HG02840 (cell line): ENCODE measurements around the gene SPOP.
A peak's percentile ranks its signal among the peaks of the same experiment; 100 is the strongest.
"Not testable (repeated sequence)": the region's sequence is repeated elsewhere in the genome, so short reads cannot be mapped to it uniquely, and the experiment has no call there.

Source experiments
- ATAC-seq: cut with Tn5 transposase; IDR thresholded peaks from one replicate; pipeline ENCODE4 v1.9.1; 2021; ENCODE audit warnings: mild to moderate bottlenecking, moderate library complexity, moderate number of reproducible peaks; ENCODE audit not compliant: unreplicated experiment, low FRiP score

Gene SPOP

GRCh38 chr17:49677933-49678847 lies at the start of gene SPOP:
SPOP (minus strand) TSS chr17:49678097; CDS start chr17:49622810, 55,287 bp downstream.
- peak; percentile 83 for ATAC-seq

- no peak for ATAC-seq
Measured at GRCh38 chr17:49727380-49727779, 49.5 kb upstream of the SPOP start.

DNA sequence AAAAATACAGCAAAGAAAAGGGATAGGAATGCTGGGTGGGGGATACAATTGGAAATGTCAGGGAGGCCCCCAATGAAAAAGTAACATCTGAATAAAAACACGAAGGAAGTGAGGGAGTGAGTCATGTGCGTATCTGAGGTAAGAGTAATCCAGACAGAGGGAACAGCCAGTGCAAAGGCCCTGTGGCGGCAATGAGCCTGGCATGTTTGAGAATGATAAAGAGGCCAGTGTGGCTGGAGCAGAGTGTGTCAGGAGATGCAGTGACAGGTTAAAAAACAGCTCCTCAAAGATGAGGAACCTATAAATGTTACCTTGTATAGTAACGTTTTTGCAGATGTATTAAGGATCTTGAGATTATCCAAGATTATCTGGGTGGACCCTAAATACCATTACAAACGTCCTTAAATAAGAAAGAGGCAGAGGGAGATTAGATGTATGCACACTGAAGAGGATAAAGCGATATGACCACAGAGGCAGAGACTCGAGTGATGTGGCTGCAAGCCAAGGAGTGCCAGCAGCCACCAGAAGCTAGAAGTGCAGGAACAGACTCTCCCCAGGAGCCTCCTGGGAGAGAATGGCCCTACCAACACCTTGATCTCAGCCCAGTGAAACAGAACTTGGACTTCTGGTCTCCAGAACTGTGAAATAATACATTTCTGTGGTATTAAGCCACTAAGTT lies 47.7 kb upstream of the SPOP start:
- no peak for ATAC-seq

DNA sequence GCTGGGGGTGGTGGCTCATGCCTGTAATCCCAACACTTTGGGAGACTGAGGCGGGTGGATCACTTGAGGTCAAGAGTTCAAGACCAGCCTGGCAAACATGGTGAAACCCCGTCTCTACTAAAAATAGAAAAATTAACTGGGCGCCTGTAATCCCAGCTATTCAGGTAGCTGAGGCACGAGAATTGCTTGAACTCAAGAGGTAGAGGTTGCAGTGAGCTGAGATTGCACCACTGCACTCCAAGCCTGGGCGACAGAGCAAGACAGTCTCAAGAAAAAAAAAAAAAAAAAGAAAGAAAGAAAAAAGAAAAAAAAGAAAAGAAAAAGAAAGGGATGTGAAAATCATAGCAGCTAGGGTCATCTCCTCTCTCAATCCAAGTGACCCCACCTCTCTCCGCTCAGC lies 46.7 kb upstream of the SPOP start:
- ATAC-seq: not testable (repeated sequence)

- ATAC-seq: no peak
Measured at GRCh38 chr17:49723423-49723822, 45.5 kb upstream of the SPOP start.

DNA sequence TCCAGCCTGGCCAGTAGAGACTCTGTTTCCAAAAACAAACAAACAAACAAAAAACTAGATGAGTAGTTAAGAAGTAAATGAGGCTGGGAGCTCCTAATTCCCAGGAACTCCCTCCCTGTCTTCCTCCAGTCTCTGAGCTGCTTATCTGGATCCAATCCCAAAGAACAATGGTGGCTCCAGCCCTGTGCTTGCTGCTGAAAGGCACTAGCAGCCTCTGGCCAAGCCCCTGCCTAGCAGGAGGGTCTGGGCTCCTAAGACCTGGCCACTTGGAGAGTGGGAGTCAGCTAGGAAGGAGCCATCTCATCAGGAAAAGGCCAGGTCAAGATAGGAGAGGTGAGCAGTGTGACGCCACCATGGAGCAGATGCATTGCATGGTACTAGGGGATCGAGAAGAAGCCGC lies 44.2 kb upstream of the SPOP start:
- ATAC-seq: no peak

DNA sequence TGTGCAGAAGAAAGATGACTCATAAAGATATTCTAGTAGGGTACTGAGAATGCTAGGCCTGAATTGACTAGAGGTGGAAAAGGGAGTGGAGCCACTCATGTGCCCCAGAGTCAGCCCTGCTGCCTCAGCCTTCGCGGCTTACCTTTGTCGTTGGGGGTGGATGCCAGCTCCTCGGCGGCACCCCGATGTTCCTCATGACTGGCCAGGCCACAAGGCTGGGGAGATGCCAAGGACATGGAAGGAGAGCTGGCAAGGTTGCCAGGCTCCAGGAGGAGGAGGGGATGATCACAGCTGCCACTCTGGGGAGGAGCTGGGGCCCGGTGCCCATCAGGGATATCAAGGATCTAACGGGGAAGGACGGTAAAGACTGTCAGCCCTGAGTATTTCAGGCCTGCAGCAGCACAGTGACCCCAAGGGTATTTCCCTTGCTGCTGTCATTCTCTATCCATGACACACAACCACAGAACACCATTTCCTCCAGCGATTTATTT lies 39.5 kb upstream of the SPOP start:
- ATAC-seq: no peak

DNA sequence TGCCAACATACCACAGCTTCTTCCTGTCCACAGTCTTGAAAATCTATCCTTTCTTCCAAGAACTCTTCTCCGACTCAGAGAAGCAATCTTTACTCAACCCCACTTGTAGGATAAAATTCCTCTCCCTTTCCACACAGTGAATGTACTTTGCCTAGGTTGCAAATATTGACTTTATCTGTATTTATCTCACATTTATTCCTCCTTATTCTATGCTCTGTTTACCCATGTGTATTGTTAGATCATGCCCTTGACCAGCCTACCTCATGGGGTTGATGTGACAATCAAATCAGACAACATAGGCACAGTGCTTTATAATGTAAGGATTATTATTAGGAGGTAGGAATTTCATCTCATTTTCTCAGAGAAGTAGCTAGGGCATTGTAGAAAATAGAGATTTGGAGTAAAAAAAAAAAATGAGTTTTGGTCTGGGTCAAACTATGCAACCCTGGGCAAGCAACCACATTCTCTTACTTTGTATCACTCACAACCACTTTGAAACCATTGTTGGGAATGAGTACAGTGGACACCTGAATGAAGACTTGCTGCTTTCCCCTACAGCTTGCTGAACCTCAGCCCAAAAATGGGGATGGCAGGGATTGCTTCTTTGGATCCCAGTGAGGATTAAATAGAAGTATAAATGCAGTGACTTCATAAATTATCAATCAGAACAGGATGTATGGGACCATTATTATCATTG lies 38.9 kb upstream of the SPOP start:
- no peak for ATAC-seq

DNA sequence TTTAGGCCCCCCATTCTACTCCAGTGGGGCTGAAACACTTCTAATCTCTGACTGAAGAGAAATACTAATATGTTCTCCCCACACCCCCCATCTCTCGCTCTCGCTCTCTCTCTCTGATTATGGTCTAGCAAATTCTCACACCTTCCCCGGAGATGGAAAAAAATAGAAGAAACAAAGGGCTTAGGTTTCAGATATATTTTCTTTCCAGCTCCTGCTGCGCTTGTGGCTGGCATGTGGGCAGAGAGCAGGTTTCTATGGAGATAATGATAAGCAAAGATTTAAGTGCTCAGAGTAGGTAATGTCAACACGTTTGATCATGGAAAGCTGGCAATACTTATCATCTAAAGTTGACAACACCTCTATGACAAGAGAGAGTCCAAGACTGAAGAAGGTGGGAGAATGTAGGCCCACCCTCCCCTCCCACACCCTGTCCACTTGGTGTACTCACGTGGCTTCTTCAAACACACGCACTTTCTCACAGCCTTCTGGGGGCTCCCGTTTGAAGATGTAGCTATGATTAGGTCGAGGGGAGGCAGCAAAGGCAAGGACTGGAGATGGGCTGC lies 37.9 kb upstream of the SPOP start:
- ATAC-seq: no peak

- no peak for ATAC-seq
Measured at GRCh38 chr17:49715216-49715615, 37.3 kb upstream of the SPOP start.

DNA sequence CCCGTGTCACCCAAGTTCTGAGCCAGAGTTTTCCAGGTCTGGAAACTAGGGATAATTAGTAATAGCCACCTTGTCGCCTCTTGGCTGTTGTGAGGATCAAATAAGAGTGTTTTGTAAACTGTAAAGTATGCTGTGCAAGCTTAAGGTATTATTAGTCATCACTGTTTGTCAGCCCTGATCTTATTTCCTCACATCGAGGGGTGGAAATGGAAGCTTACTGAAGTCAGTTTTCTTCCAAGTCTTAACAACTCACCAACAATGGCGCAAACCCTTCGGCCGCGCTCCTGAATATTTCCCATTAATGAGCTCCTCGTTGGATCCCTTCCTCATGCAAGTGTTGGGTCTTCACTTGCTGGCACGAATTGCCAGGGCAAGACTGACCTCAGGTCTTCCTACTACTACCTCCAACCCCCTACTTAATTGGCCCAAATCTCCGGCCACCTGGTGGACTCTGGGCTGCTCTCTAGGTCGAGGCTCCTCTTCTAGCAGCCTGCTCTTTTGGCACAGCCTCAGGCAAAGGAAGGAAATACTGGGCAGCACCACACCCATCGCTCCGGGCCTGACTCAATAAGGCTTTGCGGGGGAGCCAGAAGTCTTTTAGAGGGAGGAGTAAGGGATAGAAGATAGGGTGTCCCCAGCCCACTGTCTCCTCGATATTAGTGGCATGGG lies 30.8 kb upstream of the SPOP start:
- no peak for ATAC-seq

GRCh38 chr17:49707608-49708514 lies 30.0 kb upstream of the SPOP start, which contains the start of gene SLC35B1:
SLC35B1 (minus strand) TSS chr17:49707964; CDS start chr17:49707833, 131 bp downstream.
- ATAC-seq: peak; percentile 90

- no peak for ATAC-seq
Measured at GRCh38 chr17:49707246-49707607, 29.3 kb upstream of the SPOP start.

GRCh38 chr17:49705254-49705653 lies 27.4 kb upstream of the SPOP start:
- ATAC-seq: no peak

DNA sequence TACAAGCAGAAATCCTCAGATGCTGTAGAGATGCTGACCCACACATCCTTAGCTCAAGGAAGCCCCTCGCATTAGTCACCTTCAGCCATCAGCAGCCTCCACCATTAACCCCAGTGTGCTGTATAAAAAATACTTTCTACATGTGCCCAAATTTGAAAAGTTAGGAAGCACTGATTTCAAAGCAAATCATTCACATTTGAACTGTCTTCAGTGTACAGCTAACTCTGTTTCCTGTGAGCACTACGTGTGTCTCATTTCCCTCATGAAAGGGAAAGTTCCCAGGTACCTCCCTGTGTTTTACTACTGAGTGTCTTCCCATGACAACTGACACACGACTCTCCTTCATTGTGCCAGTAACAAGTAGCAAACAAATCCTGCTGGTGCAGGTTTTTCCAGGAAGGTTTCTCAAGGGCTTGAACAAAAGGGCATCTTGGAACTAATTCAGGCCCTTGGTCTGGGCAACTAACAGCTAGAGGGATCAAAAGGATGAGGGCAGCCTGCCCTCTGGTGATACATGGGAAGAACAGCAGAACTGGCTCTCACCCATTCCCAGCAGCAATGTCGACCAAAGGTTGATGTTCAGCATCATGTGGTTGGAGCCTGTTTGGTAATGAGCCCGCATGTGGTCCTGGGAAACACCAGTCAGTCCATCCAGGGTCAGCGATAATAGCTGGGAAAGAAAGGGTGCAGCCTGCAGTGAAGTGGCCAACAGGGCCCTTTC lies 25.8 kb upstream of the SPOP start:
- ATAC-seq: no peak

DNA sequence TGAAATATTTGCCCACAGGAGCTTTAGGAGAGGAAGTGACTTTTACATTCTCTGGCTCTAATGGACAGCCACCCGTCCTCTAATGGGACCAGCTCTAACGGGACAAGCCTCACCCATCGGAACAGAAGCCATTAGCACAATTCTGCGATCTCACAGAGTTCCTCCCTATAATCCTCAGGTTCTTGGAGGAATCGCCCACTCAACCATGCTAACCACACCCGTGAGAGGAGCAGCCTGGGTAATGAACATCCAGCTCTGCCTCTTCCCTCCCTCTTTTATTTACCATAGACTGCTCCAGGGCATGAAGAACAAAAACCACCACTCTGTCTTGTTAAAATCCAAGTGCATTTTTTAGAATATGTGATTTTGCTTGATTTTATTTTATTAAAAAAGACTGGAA lies 23.1 kb upstream of the SPOP start:
- ATAC-seq: no peak

DNA sequence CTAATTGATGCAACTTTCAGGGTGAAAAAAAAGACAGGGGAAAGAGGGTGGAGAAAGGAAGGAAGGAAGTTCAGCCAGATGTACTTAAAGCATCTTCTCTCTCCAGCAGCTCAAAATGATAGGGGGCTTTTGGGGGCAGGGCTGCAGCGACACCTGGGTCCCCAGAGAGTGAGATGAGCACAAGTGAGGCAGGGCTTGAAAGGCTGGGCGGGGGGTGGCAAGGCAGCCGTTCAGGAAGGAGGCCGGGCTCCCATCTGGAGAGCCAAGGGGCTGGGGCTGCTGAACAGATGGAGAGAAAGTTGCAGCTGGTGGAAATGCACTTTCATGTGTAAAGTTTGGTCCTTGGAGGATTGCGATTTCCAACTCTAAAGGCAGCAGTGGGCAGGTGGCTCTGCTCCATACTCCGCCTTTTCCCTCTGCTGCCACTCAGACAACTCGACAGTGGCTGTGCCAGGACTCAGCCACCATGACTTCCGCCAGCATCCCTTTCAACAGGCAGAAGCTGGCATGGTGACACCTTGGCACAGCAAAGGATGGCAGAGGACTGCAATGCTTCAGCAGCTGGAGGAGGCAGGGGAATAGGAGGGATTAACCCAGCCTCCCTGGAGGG lies 22.2 kb upstream of the SPOP start:
- no peak for ATAC-seq

GRCh38 chr17:49698005-49698404 lies 20.1 kb upstream of the SPOP start:
- ATAC-seq: no peak
